K562 (cell line): Measurements from ENCODE around the gene SLC25A18. TPM values are rescaled to one million over a fixed set of nuclear protein-coding genes. Genes with fewer than 3 reads are reported as not detected.

Experiments used
- ADNP ChIP-seq: fragments of 200-800 bp; sonication (Bioruptor generic); IDR thresholded peaks from 2 replicates; pipeline ENCODE4 v1.6.1; 2016; ENCODE audit warnings: missing genetic modification characterization, missing compliant biosample characterization
- ETV6 ChIP-seq, 3 experiments: fragments of 150-350 bp in 1 of 3; sonication (generic) in 1 of 3; formaldehyde crosslinking in 1 of 3; IDR thresholded peaks; 2 replicates each; pipeline versions ENCODE4 v1.6.1 to v1.8.0; 2014 to 2022; ENCODE audit warnings: borderline replicate concordance in 2 of 3, low read depth in 2 of 3, antibody characterized with exemption in 1 of 3, low read length in 1 of 3, mild to moderate bottlenecking in 1 of 3, missing genetic modification reagents in 1 of 3
- GATAD2B ChIP-seq: fragments of 450-650 bp; IDR thresholded peaks from 2 replicates; pipeline ENCODE4 v1.6.1; 2017; ENCODE audit warnings: mild to moderate bottlenecking, borderline replicate concordance
- HMG20A ChIP-seq: fragments of 450-650 bp; formaldehyde crosslinking; conservative IDR thresholded peaks from 2 replicates; pipeline ENCODE4 v1.4.0; 2020; ENCODE audit warnings: mild to moderate bottlenecking, mixed read lengths
- POLR2H ChIP-seq: IDR thresholded peaks from 2 replicates; pipeline ENCODE4 v1.6.1; 2016; ENCODE audit warnings: missing genetic modification characterization, low read depth, mild to moderate bottlenecking, control low read depth, missing compliant biosample characterization, moderate library complexity
- POLR3A ChIP-seq: IDR thresholded peaks from 2 replicates; pipeline ENCODE4 v1.6.1; 2011; ENCODE audit warnings: borderline replicate concordance, mild to moderate bottlenecking, moderate library complexity; ENCODE audit not compliant: insufficient read length, insufficient read depth; ENCODE audit errors: extremely low read depth
- PRDM10 ChIP-seq: fragments of 450-650 bp; IDR thresholded peaks from 2 replicates; pipeline ENCODE4 v1.6.1; 2018; ENCODE audit not compliant: partially characterized antibody
- RB1 ChIP-seq: fragments of 450-650 bp; IDR thresholded peaks from 2 replicates; pipeline ENCODE4 v1.6.1; 2017; ENCODE audit warnings: low read depth, mild to moderate bottlenecking
- RERE ChIP-seq: sonication (generic); formaldehyde crosslinking; IDR thresholded peaks from 2 replicates; pipeline ENCODE4 v1.8.0; 2023; ENCODE audit warnings: missing genetic modification reagents, mild to moderate bottlenecking, borderline replicate concordance
- SMAD1 ChIP-seq: fragments of 150-350 bp; IDR thresholded peaks from 2 replicates; pipeline ENCODE4 v1.6.1; 2014; ENCODE audit warnings: low read length, low read depth; ENCODE audit not compliant: partially characterized antibody
- TEAD4 ChIP-seq, 2 experiments: sonication (generic) in 1 of 2; formaldehyde crosslinking in 1 of 2; IDR thresholded peaks; 2 replicates each; pipeline versions ENCODE4 v1.6.1 to v1.8.0; 2012 to 2022; ENCODE audit warnings: borderline replicate concordance in 1 of 2, inconsistent platforms in 1 of 2, low read length in 1 of 2, mild to moderate bottlenecking in 1 of 2, missing genetic modification reagents in 1 of 2
- TFE3 ChIP-seq: fragments of 450-650 bp; formaldehyde crosslinking; IDR thresholded peaks from 2 replicates; pipeline ENCODE4 v1.4.0; 2020; ENCODE audit warnings: mild to moderate bottlenecking, mixed read lengths
- ZEB2 ChIP-seq: fragments of 450-650 bp; IDR thresholded peaks from 2 replicates; pipeline ENCODE4 v1.6.1; 2016
- ZNF707 ChIP-seq: fragments of 250-450 bp; sonication (Bioruptor Pico); conservative IDR thresholded peaks from 2 replicates; pipeline ENCODE4 v1.8.0; 2022; ENCODE audit warnings: inconsistent platforms, mild to moderate bottlenecking, moderate library complexity
- polyA plus RNA-seq, 8 experiments: library from polyadenylated mRNA; depleted of rRNA in 4 of 8; stranded (reverse) in 5 of 8; unstranded in 3 of 8; fragments of >200 nt; fragmentation: Nextera tagmentation in 2 of 8; fragmentation: Illumina TruSeq in 1 of 8; extraction: Ambion mirVana in 2 of 8; extraction: Trizol in 1 of 8; gene quantifications; 2 replicates each; pipeline versions ENCODE4 v1.2.1 to v1.2.3, GENCODE V29; 2011 to 2014; ENCODE audit warnings: inconsistent platforms in 1 of 8, missing spikeins in 1 of 8
- total RNA-seq, 7 experiments: library from RNA; depleted of rRNA in 6 of 7; stranded (reverse); fragments of >200 nt in 6 of 7; fragmentation: Illumina TruSeq in 2 of 7; extraction: Trizol in 2 of 7; gene quantifications; 2 replicates each; pipeline versions ENCODE4 v1.2.1 to v1.2.3, GENCODE V29; 2011 to 2021; ENCODE audit warnings: low replicate concordance in 1 of 7

SLC25A18 gene
- total and polyA plus RNA-seq, 9 of the 15 experiments (the other 6 are each of a cell fraction or from before 2014, with no cell fraction given), result 0.04 TPM; not detected in 8

GRCh38 chr22:17629173-17629489 is 65.8 kb downstream of the SLC25A18 start (continued):
- TF ChIP-seq TFE3 (CRISPR knock-in tag), result no peak
- TF ChIP-seq PRDM10, result peak; percentile 57
- TF ChIP-seq ZEB2, result peak; percentile 44; the same call in 1 of the 2 replicates
- TF ChIP-seq ADNP (tag), result peak; percentile 92
- TF ChIP-seq RERE (CRISPR knock-in tag), result no peak
- TF ChIP-seq POLR3A, result no peak
- 0 out of 2 replicates have a peak, but pooled peaks have one; percentile 31 for TF ChIP-seq GATAD2B
- no peak for TF ChIP-seq SMAD1
- TF ChIP-seq HMG20A, result 0 out of 2 replicates have a peak, but pooled peaks have one; percentile 5
- no peak; the same call in none of the 2 replicates for TF ChIP-seq POLR2H (tag)
- no peak for TF ChIP-seq RB1
- TF ChIP-seq ZNF707 (CRISPR knock-in tag), result peak; percentile 32; the same call in 1 of the 2 replicates
- TF ChIP-seq TEAD4 (IDR thresholded peaks at IDR 0.05; ENCODE audit: low read length), result peak; percentile 5
- TF ChIP-seq TEAD4 (CRISPR knock-in tag; IDR thresholded peaks at IDR 0.05; ENCODE audit: borderline replicate concordance), result no peak
- TF ChIP-seq ETV6 (IDR thresholded peaks at IDR 0.05; ENCODE audit: borderline replicate concordance in 1 of 2, low read depth in 2 of 2, low read length in 1 of 2), result no peak
- TF ChIP-seq ETV6 (CRISPR knock-in tag; IDR thresholded peaks at IDR 0.05; ENCODE audit: borderline replicate concordance), result no peak
